Naive thymus-derived CD8-positive, alpha-beta T cell (primary cell): ENCODE data around the gene MGAT4B. TPM values are rescaled to one million over a fixed set of nuclear protein-coding genes. Genes with fewer than 3 reads are reported as not detected.

Source experiments
- ATAC-seq, 2 donors: fragments of 150-1000 bp; cut with Tn5 transposase in 1 of 2; sonication (Bioruptor Pico), chemical (Tn5 transposase) in 1 of 2; 1 replicate in 1 of 2; 2 replicates in 1 of 2; pipeline ENCODE4 v1.10.0; 2021; ENCODE audit warnings: mild to moderate bottlenecking in 2 of 2, moderate library complexity in 2 of 2
- POLR2A ChIA-PET: fragments of 350-600 bp; sonication (Branson Sonifier 250); formaldehyde crosslinking; loops from one replicate; lab custom pipeline; 2021; ENCODE audit warnings: antibody characterized with exemption; lab: Charles Lee
- DNase-seq, 10 donors: peaks; one replicate each; pipeline versions ENCODE4 v3.0.0 to v3.0.0-alpha.2; 2020 to 2022
- H3K27ac Mint-ChIP-seq, 10 donors: one replicate each; pipeline ENCODE4 v1.8.0; 2020 to 2022; ENCODE audit warnings: mild to moderate bottlenecking in 10 of 10, mixed read lengths in 10 of 10, moderate library complexity in 4 of 10, inconsistent platforms in 1 of 10
- H3K27me3 Mint-ChIP-seq, 5 donors: one replicate each; pipeline ENCODE4 v1.8.0; 2021 to 2022; ENCODE audit warnings: mixed read lengths in 5 of 5
- H3K36me3 Mint-ChIP-seq, 3 donors: one replicate each; pipeline ENCODE4 v1.8.0; 2020 to 2022; ENCODE audit warnings: mixed read lengths in 3 of 3, mild to moderate bottlenecking in 2 of 3, inconsistent platforms in 1 of 3
- H3K4me1 Mint-ChIP-seq, 4 donors: one replicate each; pipeline ENCODE4 v1.8.0; 2021 to 2022; ENCODE audit warnings: mixed read lengths in 4 of 4
- H3K4me3 Mint-ChIP-seq, 10 donors: one replicate each; pipeline ENCODE4 v1.8.0; 2020 to 2022; ENCODE audit warnings: mild to moderate bottlenecking in 10 of 10, mixed read lengths in 10 of 10, moderate library complexity in 6 of 10, inconsistent platforms in 1 of 10
- H3K9me3 Mint-ChIP-seq, 9 donors: one replicate each; pipeline ENCODE4 v1.8.0; 2020 to 2022; ENCODE audit warnings: mixed read lengths in 9 of 9, mild to moderate bottlenecking in 3 of 9, inconsistent platforms in 1 of 9, moderate library complexity in 1 of 9
- polyA plus RNA-seq, 3 donors: library from polyadenylated mRNA; unstranded; fragments of 300-500 nt; fragmentation: Illumina TruSeq; gene quantifications; one replicate each; pipeline ENCODE4 v1.2.3, GENCODE V29; 2021
- total RNA-seq, 8 experiments: library from RNA in 2 of 8; stranded (reverse) in 2 of 8; gene quantifications; one replicate each; pipeline ENCODE4 v1.2.3 and lab custom pipeline; 2021 to 2026

MGAT4B gene
- total and polyA plus RNA-seq, 5 experiments from 2014 or later: 7.8 to 175 (median 20.9) TPM

GRCh38 chr5:179773686-179774040, 33.0 kb downstream of the MGAT4B start:
- ATAC-seq (no peak), DNase-seq (no peak)
- peaks cover 0 to 10% (median 4%) of the 10 kb centered on the region in 4 donors for H3K4me1 Mint-ChIP-seq
- H3K27ac Mint-ChIP-seq: no peak overlapping the region
- POLR2A ChIA-PET: no interaction called here
- H3K4me3 Mint-ChIP-seq: no peak overlapping the region
- no peaks in the 10 kb centered on the region for H3K27me3 Mint-ChIP-seq
- no peaks in the 10 kb centered on the region for H3K9me3 Mint-ChIP-seq
- peaks cover 0 to 90% (median 7%) of the 10 kb centered on the region in 3 donors for H3K36me3 Mint-ChIP-seq

GRCh38 chr5:179772351-179772750, 34.3 kb downstream of the MGAT4B start:
- DNase-seq (no peak), ATAC-seq (no peak)
- Mint-ChIP-seq H3K4me3 (no peak overlapping the region), H3K27ac (peak overlapping the region in 2 of 10 donors; percentile 27 to 80), H3K36me3 (peaks cover 0 to 90% (median 7%) of the 10 kb centered on the region in 3 donors), H3K4me1 (peaks cover 0 to 11% (median 5%) of the 10 kb centered on the region in 4 donors), H3K27me3 (no peaks in the 10 kb centered on the region), H3K9me3 (no peaks in the 10 kb centered on the region)
- POLR2A ChIA-PET: no interaction called here

- Mint-ChIP-seq H3K27ac (no peak overlapping the region), H3K36me3 (peaks cover 0 to 94% (median 7%) of the 10 kb centered on the region in 3 donors), H3K4me1 (peaks cover 0 to 18% (median 8%) of the 10 kb centered on the region in 4 donors), H3K27me3 (no peaks in the 10 kb centered on the region), H3K9me3 (no peaks in the 10 kb centered on the region), H3K4me3 (no peak overlapping the region)
- DNase-seq (no peak), ATAC-seq (no peak)
- POLR2A ChIA-PET: interaction anchor here (1.4 kb wide), 1 partner anchor 39 kb away, joined by 4 read pairs; the partner anchor contains the start of gene MAML1
Measured at GRCh38 chr5:179771311-179771895, 35.3 kb downstream of the MGAT4B start.

- ATAC-seq (no peak), DNase-seq (no peak)
- Mint-ChIP-seq H3K4me3 (no peak overlapping the region), H3K27me3 (no peaks in the 10 kb centered on the region), H3K9me3 (no peaks in the 10 kb centered on the region), H3K36me3 (peaks cover 0 to 95% (median 7%) of the 10 kb centered on the region in 3 donors), H3K4me1 (peaks cover 0 to 26% (median 15%) of the 10 kb centered on the region in 4 donors), H3K27ac (peak overlapping the region in 3 of 10 donors; percentile 20 to 71 (median 29))
- POLR2A ChIA-PET: interaction anchor here (0.7 kb wide), 1 partner anchor 21 kb away, joined by 3 read pairs; no protein-coding TSS in a partner anchor
Measured at GRCh38 chr5:179769796-179770195, 36.9 kb downstream of the MGAT4B start.

GRCh38 chr5:179769271-179769670, 37.4 kb downstream of the MGAT4B start:
- no peak overlapping the region for H3K4me3 Mint-ChIP-seq
- no peaks in the 10 kb centered on the region for H3K9me3 Mint-ChIP-seq
- DNase-seq (no peak), ATAC-seq (no peak)
- no peaks in the 10 kb centered on the region for H3K27me3 Mint-ChIP-seq
- H3K27ac Mint-ChIP-seq: peak overlapping the region in 1 of 10 donors; percentile 20
- H3K36me3 Mint-ChIP-seq: peaks cover 0 to 90% (median 7%) of the 10 kb centered on the region in 3 donors
- peaks cover 0 to 26% (median 14%) of the 10 kb centered on the region in 4 donors for H3K4me1 Mint-ChIP-seq
- POLR2A ChIA-PET: interaction anchor here (0.7 kb wide), 1 partner anchor 21 kb away, joined by 3 read pairs; no protein-coding TSS in a partner anchor

- peaks cover 6 to 30% (median 17%) of the 10 kb centered on the region in 4 donors for H3K4me1 Mint-ChIP-seq
- peak overlapping the region in 3 of 10 donors; percentile 9 to 27 (median 24) for H3K27ac Mint-ChIP-seq
- H3K27me3 Mint-ChIP-seq: no peaks in the 10 kb centered on the region
- DNase-seq (no peak), ATAC-seq (no peak)
- H3K36me3 Mint-ChIP-seq: peaks cover 0 to 83% (median 4%) of the 10 kb centered on the region in 3 donors
- POLR2A ChIA-PET: no interaction called here
- H3K4me3 Mint-ChIP-seq: no peak overlapping the region
- H3K9me3 Mint-ChIP-seq: no peaks in the 10 kb centered on the region
Measured at GRCh38 chr5:179768326-179769085, 38.2 kb downstream of the MGAT4B start.

- POLR2A ChIA-PET: interaction anchor here (0.7 to 0.9 kb wide), 2 partner anchors 38 to 152 kb away, joined by 4 to 6 read pairs; no protein-coding TSS in a partner anchor
- Mint-ChIP-seq H3K4me3 (no peak overlapping the region), H3K9me3 (no peaks in the 10 kb centered on the region), H3K36me3 (peaks cover 0 to 75% (median 4%) of the 10 kb centered on the region in 3 donors), H3K27me3 (no peaks in the 10 kb centered on the region), H3K27ac (peak overlapping the region in 1 of 10 donors; percentile 27), H3K4me1 (peaks cover 13 to 39% (median 26%) of the 10 kb centered on the region in 4 donors)
- ATAC-seq (no peak), DNase-seq (no peak)
Measured at GRCh38 chr5:179767496-179768100, 39.1 kb downstream of the MGAT4B start.

- Mint-ChIP-seq H3K4me1 (peaks cover 16 to 46% (median 33%) of the 10 kb centered on the region in 4 donors), H3K27me3 (no peaks in the 10 kb centered on the region), H3K9me3 (no peaks in the 10 kb centered on the region), H3K36me3 (peaks cover 0 to 68% (median 4%) of the 10 kb centered on the region in 3 donors), H3K27ac (peak overlapping the region in 1 of 10 donors; percentile 5), H3K4me3 (no peak overlapping the region)
- DNase-seq (no peak), ATAC-seq (no peak)
- POLR2A ChIA-PET: interaction anchor here (0.7 to 0.9 kb wide), 2 partner anchors 37 to 153 kb away, joined by 4 to 6 read pairs; no protein-coding TSS in a partner anchor
Measured at GRCh38 chr5:179766726-179767455, 39.8 kb downstream of the MGAT4B start.

GRCh38 chr5:179766021-179766725, 40.5 kb downstream of the MGAT4B start:
- Mint-ChIP-seq H3K4me1 (peaks cover 19 to 52% (median 39%) of the 10 kb centered on the region in 4 donors), H3K4me3 (no peak overlapping the region), H3K36me3 (peaks cover 0 to 61% (median 4%) of the 10 kb centered on the region in 3 donors), H3K27ac (no peak overlapping the region), H3K9me3 (no peaks in the 10 kb centered on the region), H3K27me3 (no peaks in the 10 kb centered on the region)
- POLR2A ChIA-PET: interaction anchor here (0.6 kb wide), 1 partner anchor 24 kb away, joined by 3 read pairs; no protein-coding TSS in a partner anchor
- peak in 1 of 10 donors; percentile 55 for DNase-seq
- ATAC-seq: no peak

GRCh38 chr5:179765400-179765799, 41.3 kb downstream of the MGAT4B start:
- no peak for ATAC-seq
- POLR2A ChIA-PET: no interaction called here
- H3K27me3 Mint-ChIP-seq: no peaks in the 10 kb centered on the region
- peaks cover 0 to 53% (median 0%) of the 10 kb centered on the region in 3 donors for H3K36me3 Mint-ChIP-seq
- H3K9me3 Mint-ChIP-seq: no peaks in the 10 kb centered on the region
- H3K4me3 Mint-ChIP-seq: no peak overlapping the region
- H3K27ac Mint-ChIP-seq: peak overlapping the region in 1 of 10 donors; percentile 60
- H3K4me1 Mint-ChIP-seq: peaks cover 22 to 58% (median 46%) of the 10 kb centered on the region in 4 donors
- peak in 1 of 10 donors; percentile 61 for DNase-seq

GRCh38 chr5:179764056-179764455, 42.6 kb downstream of the MGAT4B start:
- Mint-ChIP-seq H3K27me3 (no peaks in the 10 kb centered on the region), H3K4me1 (peaks cover 33 to 72% (median 59%) of the 10 kb centered on the region in 4 donors), H3K36me3 (peaks cover 0 to 45% (median 0%) of the 10 kb centered on the region in 3 donors), H3K4me3 (no peak overlapping the region), H3K9me3 (no peaks in the 10 kb centered on the region), H3K27ac (peak overlapping the region in 2 of 10 donors; percentile 17 to 63)
- ATAC-seq: no peak
- POLR2A ChIA-PET: interaction anchor here (0.6 to 1.3 kb wide), 3 partner anchors 25 to 91 kb away, joined by 3 to 4 read pairs (median 3); no protein-coding TSS in a partner anchor
- DNase-seq: no peak
